Measurements from ENCODE around the gene MARCHF4.
"Not testable (repeated sequence)": the region's sequence is repeated elsewhere in the genome, so short reads cannot be mapped to it uniquely, and the experiment has no call there.

- TF ChIP-seq CTCF (IDR thresholded peaks at IDR 0.05; ENCODE audit: control extremely low read depth in 1 of 3, insufficient read depth in 1 of 3, low read depth in 1 of 3, low read length in 3 of 3); MAX (IDR thresholded peaks at IDR 0.05); USF2 (IDR thresholded peaks at IDR 0.05; ENCODE audit: low read length); EP300 (IDR thresholded peaks at IDR 0.05; ENCODE audit: borderline replicate concordance in 1 of 2, low read depth in 2 of 2, low read length in 2 of 2); POLR2AphosphoS5 (IDR thresholded peaks at IDR 0.05; ENCODE audit: low read depth, low read length); POLR2A (IDR thresholded peaks at IDR 0.05; ENCODE audit: control extremely low read depth in 1 of 2, low read depth in 2 of 2, low read length in 2 of 2); MAFK (IDR thresholded peaks at IDR 0.05; ENCODE audit: low read depth, low read length); SP4 (IDR thresholded peaks at IDR 0.05; ENCODE audit: low read length); TBP (IDR thresholded peaks at IDR 0.05; ENCODE audit: low read depth, low read length): not testable (repeated sequence)
Observed at GRCh38 chr2:216384409-216384808, 12.1 kb upstream of the MARCHF4 start.

Measured in H1 (cell line).